ENCODE results near the gene PDCL3.

- TF ChIP-seq POLR2AphosphoS5 (IDR thresholded peaks at IDR 0.05) (no peak), CTCF (IDR thresholded peaks at IDR 0.05; ENCODE audit: poor library complexity, severe bottlenecking) (no peak), EP300 (conservative IDR thresholded peaks at IDR 0.05; ENCODE audit: poor library complexity, severe bottlenecking) (no peak), EZH2 (IDR thresholded peaks at IDR 0.05; ENCODE audit: borderline replicate concordance, insufficient read depth, low read length, poor library complexity, severe bottlenecking) (no peak), RAD21 (conservative IDR thresholded peaks at IDR 0.05) (no peak), SMC3 (conservative IDR thresholded peaks at IDR 0.05; ENCODE audit: poor library complexity) (no peak)
Observed at GRCh38 chr2:100520224-100520623, 42.6 kb upstream of the PDCL3 start.
